T-cell (primary cell): ENCODE results near the gene ACTN2. TPM values are rescaled to one million over a fixed set of nuclear protein-coding genes. Genes with fewer than 3 reads are reported as not detected.

Source experiments
- ATAC-seq, 4 experiments: fragments of 200-7000 bp in 3 of 4; fragments of 150-1000 bp in 1 of 4; cut with Tn5 transposase; replicated peaks in 1 of 4; 1 replicate in 3 of 4; 2 replicates in 1 of 4; pipeline ENCODE4 v1.10.0; 2021; ENCODE audit warnings: moderate library complexity in 3 of 4, mild to moderate bottlenecking in 2 of 4, moderate number of reproducible peaks in 1 of 4
- CTCF ChIA-PET, 2 donors: fragments of 300-600 bp; sonication (Branson Sonifier 250); formaldehyde crosslinking; loops; one replicate each; lab custom pipeline; 2022; ENCODE audit warnings: antibody characterized with exemption in 2 of 2; lab: Charles Lee
- POLR2A ChIA-PET, 2 donors: fragments of 300-600 bp; sonication (Branson Sonifier 250); formaldehyde crosslinking; loops; one replicate each; lab custom pipeline; 2022; ENCODE audit warnings: antibody characterized with exemption in 2 of 2; lab: Charles Lee
- DNase-seq, 35 experiments: peaks; one replicate each; pipeline versions ENCODE4 v3.0.0 to v3.0.0-alpha.2; 2013 to 2023
- H3K27ac ChIP-seq: one replicate; pipeline ENCODE4 v1.5.1; 2013; ENCODE audit warnings: low read length
- H3K27me3 ChIP-seq, 2 experiments: replicated peaks in 1 of 2; 1 replicate in 1 of 2; 2 replicates in 1 of 2; pipeline versions ENCODE4 v1.6.1 to v1.7.0; 2013; ENCODE audit warnings: low read length in 1 of 2, mixed read lengths in 1 of 2; ENCODE audit not compliant: control insufficient read depth in 2 of 2, insufficient read depth in 2 of 2; ENCODE audit errors: extremely low read depth in 1 of 2
- H3K36me3 ChIP-seq, 2 donors: 1 replicate in 1 of 2; 2 replicates in 1 of 2; pipeline versions ENCODE4 v1.6.1 to v1.7.0; 2013; ENCODE audit warnings: low read length in 1 of 2; ENCODE audit not compliant: control insufficient read depth in 2 of 2, insufficient read depth in 1 of 2; ENCODE audit errors: extremely low read depth in 1 of 2
- H3K4me1 ChIP-seq, 2 experiments: 1 replicate in 1 of 2; 2 replicates in 1 of 2; pipeline versions ENCODE4 v1.6.1 to v1.7.0; 2013; ENCODE audit warnings: low read length in 2 of 2, mixed read lengths in 1 of 2; ENCODE audit not compliant: insufficient read depth in 2 of 2, control insufficient read depth in 1 of 2; ENCODE audit errors: extremely low read depth in 1 of 2
- H3K4me3 ChIP-seq, 2 donors: 1 replicate in 1 of 2; 2 replicates in 1 of 2; pipeline versions ENCODE4 v1.5.1 to v1.7.0; 2013; ENCODE audit warnings: mild to moderate bottlenecking in 2 of 2, low read length in 1 of 2, moderate library complexity in 1 of 2; ENCODE audit not compliant: control insufficient read depth in 1 of 2; ENCODE audit errors: extremely low read depth in 1 of 2
- H3K9me3 ChIP-seq: 2 replicates; pipeline ENCODE4 v1.7.0; 2013
- H3K27ac Mint-ChIP-seq, 2 donors: one replicate each; pipeline ENCODE4 v1.8.0; 2020 to 2021; ENCODE audit warnings: mild to moderate bottlenecking in 2 of 2, mixed read lengths in 2 of 2
- H3K27me3 Mint-ChIP-seq, 2 donors: one replicate each; pipeline ENCODE4 v1.8.0; 2021 to 2022; ENCODE audit warnings: mixed read lengths in 2 of 2
- H3K36me3 Mint-ChIP-seq: one replicate; pipeline ENCODE4 v1.8.0; 2021; ENCODE audit warnings: mixed read lengths
- H3K4me1 Mint-ChIP-seq, 3 donors: one replicate each; pipeline ENCODE4 v1.8.0; 2020 to 2022; ENCODE audit warnings: mixed read lengths in 3 of 3, mild to moderate bottlenecking in 1 of 3
- H3K4me3 Mint-ChIP-seq, 3 donors: one replicate each; pipeline ENCODE4 v1.8.0; 2020 to 2022; ENCODE audit warnings: mild to moderate bottlenecking in 3 of 3, mixed read lengths in 3 of 3, moderate library complexity in 3 of 3
- H3K9me3 Mint-ChIP-seq, 3 donors: one replicate each; pipeline ENCODE4 v1.8.0; 2020 to 2022; ENCODE audit warnings: mixed read lengths in 3 of 3
- WGBS: methylation state at CpG from one replicate; pipeline ENCODE4 v1.1.5; 2013; ENCODE audit warnings: missing lambda C conversion rate; ENCODE audit not compliant: insufficient coverage; 5-methylcytosine and 5-hydroxymethylcytosine counted together
- total RNA-seq, 35 experiments: library from RNA in 6 of 35; stranded (reverse) in 6 of 35; fragments of 120-200 nt in 1 of 35; gene quantifications; one replicate each; pipeline versions ENCODE4 v1.2.1 to v1.2.4 and lab custom pipeline; 2013 to 2026

ACTN2 gene
- total RNA-seq, 5 donors from 2014 or later (not counting 1 experiment from before 2014, with no cell fraction given) = 0.26 TPM; not detected in 4

- H3K27me3 ChIP-seq = peaks cover 0 to 14% of the 10 kb centered on the region in 2 experiments
- Mint-ChIP-seq H3K9me3 (no peaks in the 10 kb centered on the region), H3K4me1 (no peaks in the 10 kb centered on the region), H3K27me3 (peaks cover 24 to 46% of the 10 kb centered on the region in 2 donors), H3K36me3 (no peaks in the 10 kb centered on the region), H3K4me3 (no peak overlapping the region), H3K27ac (no peak overlapping the region)
- ATAC-seq (no peak), DNase-seq (no peak)
- H3K4me3 ChIP-seq = no peak overlapping the region
- ChIA-PET POLR2A (interaction anchor here (0.6 kb wide), 2 partner anchors 160 to 511 kb away, joined by 5 to 7 read pairs; no protein-coding TSS in a partner anchor), CTCF (no interaction called here)
- no peak overlapping the region for H3K27ac ChIP-seq
- H3K9me3 ChIP-seq = no peaks in the 10 kb centered on the region
- H3K36me3 ChIP-seq = no peaks in the 10 kb centered on the region
- H3K4me1 ChIP-seq = no peaks in the 10 kb centered on the region
- WGBS = no CpG with 5 or more reads among the region's 1 CpG
These were observed 29.9 kb downstream of the ACTN2 start for GRCh38 chr1:236716160-236716559.

DNA sequence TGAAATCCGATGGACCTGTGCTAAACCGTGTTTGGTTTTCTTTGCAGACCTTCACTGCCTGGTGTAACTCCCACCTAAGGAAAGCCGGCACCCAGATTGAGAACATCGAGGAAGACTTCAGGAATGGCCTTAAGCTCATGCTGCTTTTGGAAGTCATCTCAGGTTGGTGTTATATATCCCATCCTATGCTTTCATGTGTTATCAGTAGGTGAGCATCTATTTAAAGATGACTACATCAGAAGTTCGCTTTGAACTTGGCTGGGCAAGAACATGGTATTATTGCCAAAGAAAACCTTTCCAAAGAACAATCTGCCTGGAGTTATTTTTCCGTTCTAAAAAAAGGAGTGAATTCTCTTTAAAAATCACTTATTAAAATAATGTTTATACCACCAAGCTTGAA lies 31.5 kb downstream of the ACTN2 start:
- CTCF ChIA-PET = no interaction called here

GRCh38 chr1:236718328-236718727 lies 32.0 kb downstream of the ACTN2 start:
- DNase-seq (no peak), ATAC-seq (no peak)
- peaks cover 0 to 11% of the 10 kb centered on the region in 2 experiments for H3K27me3 ChIP-seq
- ChIA-PET POLR2A (no interaction called here), CTCF (no interaction called here)
- Mint-ChIP-seq H3K4me1 (no peaks in the 10 kb centered on the region), H3K27ac (no peak overlapping the region), H3K9me3 (no peaks in the 10 kb centered on the region), H3K36me3 (no peaks in the 10 kb centered on the region), H3K4me3 (no peak overlapping the region), H3K27me3 (peaks cover 16 to 31% of the 10 kb centered on the region in 2 donors)
- H3K9me3 ChIP-seq = no peaks in the 10 kb centered on the region
- no peaks in the 10 kb centered on the region for H3K36me3 ChIP-seq
- H3K4me3 ChIP-seq = no peak overlapping the region
- no peaks in the 10 kb centered on the region for H3K4me1 ChIP-seq
- WGBS = 11% methylated on average over 1 of the region's 3 CpGs
- no peak overlapping the region for H3K27ac ChIP-seq

More for the DNA sequence above, 31.5 kb downstream of the ACTN2 start:
- WGBS = 100% methylated on average over 1 of the region's 6 CpGs
- Histone ChIP-seq H3K9me3 (no peaks in the 10 kb centered on the region), H3K4me1 (no peaks in the 10 kb centered on the region), H3K36me3 (no peaks in the 10 kb centered on the region), H3K27me3 (peaks cover 0 to 14% of the 10 kb centered on the region in 2 experiments), H3K27ac (no peak overlapping the region), H3K4me3 (no peak overlapping the region)
- no peaks in the 10 kb centered on the region for H3K9me3 Mint-ChIP-seq
- H3K27me3 Mint-ChIP-seq = peaks cover 16 to 33% of the 10 kb centered on the region in 2 donors
- H3K4me1 Mint-ChIP-seq = no peaks in the 10 kb centered on the region
- H3K36me3 Mint-ChIP-seq = no peaks in the 10 kb centered on the region
- no peak for DNase-seq
- H3K27ac Mint-ChIP-seq = no peak overlapping the region
- POLR2A ChIA-PET = no interaction called here
- H3K4me3 Mint-ChIP-seq = no peak overlapping the region
- no peak for ATAC-seq

DNA sequence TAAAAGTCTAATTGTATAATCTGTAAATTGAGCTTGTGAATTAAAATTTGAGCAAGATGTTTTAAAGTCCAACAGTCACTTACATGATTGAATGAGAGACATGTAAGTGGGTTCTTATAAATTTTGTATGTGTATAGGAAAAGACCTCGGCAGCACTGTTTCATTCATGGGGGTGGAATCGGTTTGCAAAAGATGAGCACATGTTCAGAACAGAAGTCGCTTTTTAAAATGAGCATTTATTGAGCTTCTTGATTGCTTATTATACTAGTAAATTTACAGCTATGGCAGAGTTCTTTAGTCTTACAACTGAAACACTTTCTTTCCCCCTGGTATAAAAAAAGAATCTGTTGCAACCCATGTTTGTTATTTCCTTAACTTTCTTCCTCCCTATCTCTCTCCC lies 33.9 kb downstream of the ACTN2 start:
- no peaks in the 10 kb centered on the region for H3K4me1 ChIP-seq
- CTCF ChIA-PET = no interaction called here
- no peak overlapping the region for H3K27ac Mint-ChIP-seq
- H3K4me1 Mint-ChIP-seq = no peaks in the 10 kb centered on the region
- ATAC-seq (no peak), DNase-seq (no peak)
- H3K4me3 ChIP-seq = no peak overlapping the region
- peaks cover 0 to 16% of the 10 kb centered on the region in 2 experiments for H3K27me3 ChIP-seq
- peaks cover 16 to 30% of the 10 kb centered on the region in 2 donors for H3K27me3 Mint-ChIP-seq
- no peaks in the 10 kb centered on the region for H3K9me3 ChIP-seq
- H3K36me3 ChIP-seq = no peaks in the 10 kb centered on the region
- H3K36me3 Mint-ChIP-seq = peaks cover 4% of the 10 kb centered on the region
- POLR2A ChIA-PET = no interaction called here
- H3K9me3 Mint-ChIP-seq = no peaks in the 10 kb centered on the region
- WGBS = no CpG with 5 or more reads among the region's 3 CpGs
- no peak overlapping the region for H3K4me3 Mint-ChIP-seq
- H3K27ac ChIP-seq = no peak overlapping the region

DNA sequence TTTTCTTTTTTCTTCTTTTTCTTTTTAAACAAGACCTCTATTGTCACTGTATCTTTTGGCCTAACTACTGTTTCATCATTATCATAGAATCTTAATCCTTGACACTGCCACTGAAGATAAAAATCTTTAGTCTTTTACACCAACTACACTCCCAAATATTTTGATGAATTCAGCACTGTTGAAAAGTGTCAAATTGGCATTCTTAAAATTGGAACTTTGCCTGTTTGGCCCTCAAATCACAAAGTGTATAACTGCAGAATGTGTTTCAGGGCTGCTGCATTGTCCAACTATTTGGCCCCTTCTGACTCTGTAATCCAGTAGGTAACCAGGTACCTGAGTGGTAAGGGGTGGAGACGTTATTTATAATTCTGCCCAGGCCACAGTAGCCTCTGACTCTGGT lies 34.3 kb downstream of the ACTN2 start:
- Mint-ChIP-seq H3K27me3 (peaks cover 16 to 30% of the 10 kb centered on the region in 2 donors), H3K4me3 (no peak overlapping the region), H3K4me1 (no peaks in the 10 kb centered on the region), H3K9me3 (no peaks in the 10 kb centered on the region), H3K27ac (no peak overlapping the region), H3K36me3 (peaks cover 4% of the 10 kb centered on the region)
- Histone ChIP-seq H3K27me3 (peaks cover 0 to 15% of the 10 kb centered on the region in 2 experiments), H3K4me1 (no peaks in the 10 kb centered on the region), H3K36me3 (no peaks in the 10 kb centered on the region), H3K4me3 (no peak overlapping the region), H3K27ac (no peak overlapping the region), H3K9me3 (no peaks in the 10 kb centered on the region)
- no CpG with 5 or more reads among the region's 1 CpG for WGBS
- ChIA-PET POLR2A (no interaction called here), CTCF (no interaction called here)
- ATAC-seq = no peak
- DNase-seq = no peak

GRCh38 chr1:236724049-236724448 lies 37.8 kb downstream of the ACTN2 start:
- CTCF ChIA-PET = no interaction called here

DNA sequence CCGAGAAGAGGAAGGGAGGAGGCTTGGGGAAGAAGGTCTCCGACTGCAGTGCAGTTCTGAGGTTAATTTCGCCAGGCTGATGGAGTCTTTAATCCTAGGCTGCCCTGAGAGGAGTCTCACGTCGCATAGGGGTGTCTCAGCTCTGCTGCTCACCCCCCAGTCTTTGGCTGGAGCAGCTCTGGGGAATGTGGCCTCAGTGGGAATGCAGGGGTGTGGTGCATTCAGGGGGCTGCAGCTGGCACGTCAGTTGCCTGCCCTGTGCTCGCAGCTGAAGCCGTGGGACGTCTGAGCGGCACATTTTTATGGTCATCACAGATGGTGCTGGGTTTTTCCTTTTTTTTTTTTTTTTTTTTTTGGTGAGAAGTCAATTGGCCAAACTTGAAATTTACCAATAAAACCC lies 38.2 kb downstream of the ACTN2 start:
- Mint-ChIP-seq H3K27me3 (peaks cover 0 to 5% of the 10 kb centered on the region in 2 donors), H3K27ac (no peak overlapping the region), H3K4me3 (no peak overlapping the region), H3K4me1 (no peaks in the 10 kb centered on the region), H3K9me3 (no peaks in the 10 kb centered on the region), H3K36me3 (peaks cover 4% of the 10 kb centered on the region)
- no peak overlapping the region for H3K27ac ChIP-seq
- H3K9me3 ChIP-seq = no peaks in the 10 kb centered on the region
- CTCF ChIA-PET = no interaction called here
- H3K36me3 ChIP-seq = no peaks in the 10 kb centered on the region
- DNase-seq (no peak), ATAC-seq (no peak)
- peaks cover 0 to 13% of the 10 kb centered on the region in 2 experiments for H3K27me3 ChIP-seq
- POLR2A ChIA-PET = no interaction called here
- H3K4me3 ChIP-seq = no peak overlapping the region
- WGBS = 71% methylated on average over 5 of the region's 10 CpGs
- no peaks in the 10 kb centered on the region for H3K4me1 ChIP-seq

More at GRCh38 chr1:236724049-236724448, 37.8 kb downstream of the ACTN2 start:
- no peak overlapping the region for H3K27ac Mint-ChIP-seq
- peaks cover 4% of the 10 kb centered on the region for H3K36me3 Mint-ChIP-seq
- no peak overlapping the region for H3K4me3 Mint-ChIP-seq
- DNase-seq = no peak
- H3K36me3 ChIP-seq = no peaks in the 10 kb centered on the region
- no peaks in the 10 kb centered on the region for H3K9me3 ChIP-seq
- H3K4me1 Mint-ChIP-seq = no peaks in the 10 kb centered on the region
- no peak for ATAC-seq
- WGBS = 100% methylated on average over 1 of the region's 6 CpGs
- no peaks in the 10 kb centered on the region for H3K4me1 ChIP-seq
- POLR2A ChIA-PET = no interaction called here
- no peak overlapping the region for H3K27ac ChIP-seq
- H3K27me3 ChIP-seq = peaks cover 0 to 15% of the 10 kb centered on the region in 2 experiments
- H3K4me3 ChIP-seq = no peak overlapping the region
- H3K9me3 Mint-ChIP-seq = no peaks in the 10 kb centered on the region
- peaks cover 3 to 9% of the 10 kb centered on the region in 2 donors for H3K27me3 Mint-ChIP-seq
